ENCODE measurements around the gene FAM229A.

The FAM229A gene

GRCh38 chr1:32349211-32349708 is 13.0 kb downstream of the FAM229A start:
- FAIRE-seq (peak; percentile 20), DNase-seq (ENCODE audit: insufficient read length, low spot score) (peak; percentile 71)
- no peak for TF ChIP-seq POLR2A (IDR thresholded peaks at IDR 0.05; ENCODE audit: low read depth, low read length)

DNA sequence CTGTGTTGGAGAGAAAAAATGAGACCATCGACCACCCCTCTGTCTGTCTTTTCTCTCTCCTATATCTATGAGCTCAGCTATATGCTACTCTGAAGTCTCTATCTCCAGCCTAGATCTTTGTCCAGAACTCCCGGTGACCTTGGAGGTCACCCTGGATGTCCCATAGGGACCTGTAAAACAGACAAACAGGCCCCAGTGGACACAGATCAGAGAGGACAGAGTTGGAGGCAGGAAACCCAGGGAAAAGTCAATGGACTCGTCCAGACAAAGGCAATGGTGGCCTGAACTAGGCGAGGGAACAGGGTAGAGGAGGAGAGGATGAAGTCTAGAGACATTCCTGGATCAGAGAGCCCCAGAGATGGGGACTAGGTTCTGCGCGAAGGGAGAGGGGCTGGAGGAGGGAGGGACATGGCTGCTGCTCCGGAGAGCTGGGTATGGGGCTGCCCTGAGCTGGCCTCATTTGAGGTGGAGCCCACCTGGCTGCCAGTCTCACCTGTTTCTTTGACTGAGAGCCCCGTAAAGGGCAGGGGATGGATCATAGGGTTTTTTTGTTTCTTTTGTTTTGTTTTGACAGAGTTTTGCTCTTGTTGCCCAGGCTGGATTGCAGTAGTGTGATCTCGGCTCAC is 15.6 kb downstream of the FAM229A start:
- no peak for DNase-seq (ENCODE audit: insufficient read length, low spot score)
- FAIRE-seq = no peak
- no peak for TF ChIP-seq POLR2A (IDR thresholded peaks at IDR 0.05; ENCODE audit: low read depth, low read length)

GRCh38 chr1:32345289-32345827 is 16.9 kb downstream of the FAM229A start:
- FAIRE-seq = no peak
- no peak for DNase-seq (ENCODE audit: insufficient read length, low spot score)
- no peak for TF ChIP-seq POLR2A (IDR thresholded peaks at IDR 0.05; ENCODE audit: low read depth, low read length)

- FAIRE-seq (no peak), DNase-seq (ENCODE audit: insufficient read length, low spot score) (no peak)
- no peak for TF ChIP-seq POLR2A (IDR thresholded peaks at IDR 0.05; ENCODE audit: low read depth, low read length)
Observed at GRCh38 chr1:32342704-32343103, 19.6 kb downstream of the FAM229A start.

DNA sequence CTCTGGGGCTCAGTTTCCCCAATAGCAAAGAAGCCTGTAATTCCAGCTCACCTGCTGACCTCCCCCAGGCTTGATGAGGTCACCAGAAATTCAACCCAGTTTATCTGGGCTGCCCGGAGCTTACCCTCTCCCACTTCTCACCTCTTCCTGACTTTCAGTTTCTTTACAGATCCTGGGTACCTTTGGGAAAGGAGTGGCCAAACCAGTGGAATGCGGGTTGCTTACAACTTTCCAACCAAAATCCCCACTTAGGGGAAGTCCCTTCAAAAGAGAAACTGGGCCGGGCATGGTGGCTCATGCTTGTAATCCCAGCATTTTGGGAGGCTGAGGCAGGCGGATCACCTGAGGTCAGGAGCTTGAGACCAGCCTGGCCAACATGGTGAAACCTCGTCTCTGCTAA is 20.3 kb downstream of the FAM229A start:
- TF ChIP-seq POLR2A (IDR thresholded peaks at IDR 0.05; ENCODE audit: low read depth, low read length) = no peak
- no peak for FAIRE-seq
- no peak for DNase-seq (ENCODE audit: insufficient read length, low spot score)

DNA sequence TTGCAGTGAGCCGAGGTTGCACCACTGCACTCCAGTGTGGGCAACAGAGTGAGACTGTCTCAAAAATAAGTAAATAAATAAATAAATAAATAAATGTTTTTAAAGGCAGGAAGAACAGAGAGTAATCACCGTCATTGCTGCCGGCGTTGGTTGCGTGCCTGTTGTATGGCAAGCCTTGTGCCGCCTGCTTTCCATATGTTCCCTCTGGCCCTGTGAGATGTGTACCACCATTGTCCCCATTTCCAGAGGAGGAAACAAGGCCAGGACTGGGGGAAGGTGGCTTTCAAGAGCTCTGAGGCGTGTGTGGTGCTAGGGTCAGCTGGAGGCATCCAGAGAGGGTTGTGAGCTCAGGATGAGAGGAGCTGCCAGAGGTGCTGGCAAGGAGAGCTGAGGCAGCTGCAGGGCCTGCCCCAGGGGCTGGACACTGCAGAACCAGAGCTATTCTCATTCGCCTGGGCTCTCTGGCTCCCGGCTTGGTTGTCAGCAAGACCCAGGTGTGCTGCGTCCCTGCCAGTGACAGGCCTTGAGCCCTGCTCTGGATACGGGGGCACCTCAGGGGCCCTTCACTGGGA is 21.0 kb downstream of the FAM229A start:
- TF ChIP-seq POLR2A (IDR thresholded peaks at IDR 0.05; ENCODE audit: low read depth, low read length) = no peak
- no peak for FAIRE-seq
- DNase-seq (ENCODE audit: insufficient read length, low spot score) = no peak

DNA sequence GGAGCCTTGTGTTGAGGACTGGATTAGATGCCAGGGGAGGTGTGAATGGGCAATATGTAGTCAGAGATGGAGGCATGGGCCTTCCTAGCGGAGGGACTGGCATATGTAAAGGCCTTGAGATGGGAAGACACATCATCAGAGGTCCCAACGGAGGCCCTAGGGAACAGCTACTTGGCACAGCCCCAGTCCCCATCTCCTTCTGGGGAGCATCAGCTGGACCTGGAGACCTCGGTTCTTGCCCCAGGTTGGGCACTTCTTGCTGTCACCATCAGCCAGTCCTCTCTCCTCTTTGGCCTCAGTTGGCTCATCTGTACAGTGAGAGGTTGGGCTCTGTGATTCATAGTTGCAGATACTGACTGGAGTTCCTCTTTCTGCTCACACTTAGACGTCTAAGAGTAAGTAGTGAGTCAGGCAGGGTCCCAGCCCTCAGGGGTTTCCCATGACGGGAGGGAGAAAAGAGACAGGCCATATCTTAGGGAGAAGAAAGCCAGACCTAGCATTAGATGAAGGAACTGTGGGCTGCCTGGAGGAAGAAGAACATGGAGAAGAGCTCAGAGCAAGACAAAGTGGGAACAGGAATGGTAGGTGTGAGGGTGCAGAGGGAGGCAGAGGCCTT is 22.8 kb downstream of the FAM229A start:
- DNase-seq (ENCODE audit: insufficient read length, low spot score) (no peak), FAIRE-seq (no peak)
- TF ChIP-seq POLR2A (IDR thresholded peaks at IDR 0.05; ENCODE audit: low read depth, low read length) = no peak

DNA sequence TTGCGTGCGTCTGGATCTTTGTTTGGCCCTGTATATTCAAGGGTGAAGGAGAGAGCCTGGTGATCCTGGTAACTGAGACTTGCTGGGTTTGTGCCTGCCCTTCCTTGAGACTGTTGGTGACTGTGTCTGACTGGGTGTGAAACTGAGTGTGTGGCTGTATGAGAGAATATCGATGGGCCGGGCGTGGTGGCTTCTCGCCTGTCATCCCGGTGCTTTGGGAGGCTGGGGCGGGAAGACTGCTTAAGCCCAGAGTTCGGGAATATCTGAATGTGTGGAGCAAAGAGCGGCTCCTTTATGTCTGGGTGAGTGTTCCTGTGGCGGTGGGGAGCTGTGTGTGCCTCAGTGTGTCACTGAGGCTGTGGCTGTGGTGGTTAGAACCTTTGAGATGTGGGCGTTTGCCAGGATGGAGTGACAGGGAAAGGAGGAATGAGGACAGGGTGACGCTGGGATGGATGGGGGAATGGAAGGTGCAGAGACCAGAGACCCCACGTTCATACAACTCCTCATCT is 23.6 kb downstream of the FAM229A start:
- DNase-seq (ENCODE audit: insufficient read length, low spot score) (no peak), FAIRE-seq (no peak)
- no peak for TF ChIP-seq POLR2A (IDR thresholded peaks at IDR 0.05; ENCODE audit: low read depth, low read length)

GRCh38 chr1:32337855-32338636 is 24.2 kb downstream of the FAM229A start:
- FAIRE-seq (peak; percentile 69), DNase-seq (ENCODE audit: insufficient read length, low spot score) (no peak)
- no peak for TF ChIP-seq POLR2A (IDR thresholded peaks at IDR 0.05; ENCODE audit: low read depth, low read length)

- FAIRE-seq (peak; percentile 88), DNase-seq (ENCODE audit: insufficient read length, low spot score) (peak; percentile 79)
- TF ChIP-seq POLR2A (IDR thresholded peaks at IDR 0.05; ENCODE audit: low read depth, low read length) = no peak
Observed at GRCh38 chr1:32336963-32337675, 25.2 kb downstream of the FAM229A start.

GRCh38 chr1:32336591-32336932 is 25.7 kb downstream of the FAM229A start:
- TF ChIP-seq POLR2A (IDR thresholded peaks at IDR 0.05; ENCODE audit: low read depth, low read length) = no peak
- no peak for FAIRE-seq
- no peak for DNase-seq (ENCODE audit: insufficient read length, low spot score)

DNA sequence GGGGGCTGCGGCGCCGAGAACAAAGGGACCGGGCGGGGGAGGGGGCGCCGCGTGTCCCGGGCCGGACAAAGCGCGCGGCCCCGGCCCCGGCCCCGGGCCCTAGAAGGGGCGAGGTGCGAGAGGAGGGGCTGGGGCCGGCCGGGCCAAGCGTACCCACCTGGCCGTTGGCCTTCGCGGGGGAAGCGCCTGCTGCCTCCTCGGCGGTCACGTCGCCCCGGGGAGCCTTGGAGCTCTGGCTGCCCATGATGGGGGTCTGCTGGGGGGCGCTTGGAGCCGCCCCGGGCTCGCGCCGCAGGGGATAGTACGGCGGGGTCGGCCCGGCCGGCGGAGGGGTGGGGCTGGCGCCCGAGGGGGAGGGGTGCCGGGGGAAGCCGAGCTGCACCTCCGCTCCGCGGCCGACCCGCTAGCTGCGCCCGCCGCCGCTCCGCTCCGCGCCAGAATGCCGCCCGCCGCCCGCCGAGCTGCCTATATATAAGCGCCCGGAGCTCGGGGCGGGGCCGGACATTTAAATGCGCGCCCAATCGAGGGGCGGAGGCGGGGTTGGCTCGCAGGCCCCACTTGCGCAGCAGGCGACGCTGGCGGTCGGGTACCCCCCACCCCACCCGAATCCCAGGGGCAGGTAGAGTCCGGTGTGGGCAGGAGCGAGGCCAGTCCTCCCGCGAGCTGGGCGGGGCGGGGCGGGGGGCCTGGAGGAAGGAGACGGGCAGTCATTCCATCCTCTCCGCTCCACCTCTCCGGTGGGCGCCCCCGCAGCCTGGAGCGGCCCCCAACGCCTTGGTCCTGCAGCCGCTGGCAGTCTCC is 26.3 kb downstream of the FAM229A start, which contains the start of gene MARCKSL1:
MARCKSL1 (minus strand) TSS at position 444 of the 801 bp plus-strand sequence; CDS start at position 244, 200 bp downstream.
- FAIRE-seq (no peak), DNase-seq (ENCODE audit: insufficient read length, low spot score) (no peak)
- TF ChIP-seq POLR2A (IDR thresholded peaks at IDR 0.05; ENCODE audit: low read depth, low read length) = peak; percentile 81

GRCh38 chr1:32335535-32335789 is 26.8 kb downstream of the FAM229A start:
- DNase-seq (ENCODE audit: insufficient read length, low spot score) (no peak), FAIRE-seq (no peak)
- no peak for TF ChIP-seq POLR2A (IDR thresholded peaks at IDR 0.05; ENCODE audit: low read depth, low read length)

All from H54 (cell line).